ENCODE results near the gene IL17RC. TPM values are rescaled to one million over a fixed set of nuclear protein-coding genes. Genes with fewer than 3 reads are reported as not detected.

IL17RC gene
- total and polyA plus RNA-seq, 2 of the 4 experiments (the other 2 are of a cell fraction) = 20.8 to 28.3 TPM

- intact Hi-C loops (cut with micrococcal nuclease) = no loop called here
Measured at GRCh38 chr3:9942934-9943690, 26.2 kb downstream of the IL17RC start.

More at GRCh38 chr3:9942934-9943690, 26.2 kb downstream of the IL17RC start:
- in situ Hi-C loops (cut with MboI; ENCODE audit: low sequenced_read_pairs) = no loop called here
- Histone ChIP-seq H3K18ac (ENCODE audit: low read depth, low read length) (no peak overlapping the region), H3K9me3 (ENCODE audit: control insufficient read depth, insufficient read depth, low read length) (no peaks in the 10 kb centered on the region), H3K79me1 (ENCODE audit: low read depth in 1 of 2, low read length in 2 of 2) (no peaks in the 10 kb centered on the region), H4K91ac (ENCODE audit: insufficient read depth, low read depth, low read length) (no peak overlapping the region), H2AK9ac (replicated peaks; ENCODE audit: low read depth, low read length, poor library complexity) (no peak overlapping the region), H2AFZ (replicated peaks; ENCODE audit: low read length, poor library complexity) (no peak overlapping the region), H4K5ac (ENCODE audit: low read depth, low read length) (no peak overlapping the region), H2BK120ac (ENCODE audit: low read depth, low read length) (no peak overlapping the region), H2BK5ac (ENCODE audit: low read depth, low read length, poor library complexity, severe bottlenecking) (no peak overlapping the region), H2AK5ac (ENCODE audit: low read depth, low read length) (no peak overlapping the region), H3K27me3 (ENCODE audit: control insufficient read depth, insufficient read depth, low read length) (no peaks in the 10 kb centered on the region), H2BK20ac (ENCODE audit: low read depth, low read length) (no peak overlapping the region), H3K9ac (ENCODE audit: low read depth, low read length) (no peak overlapping the region), H3K27ac (ENCODE audit: insufficient read depth, low read length) (no peak overlapping the region), H3K4ac (ENCODE audit: low read depth, low read length) (no peak overlapping the region), H3K4me1 (ENCODE audit: control insufficient read depth, insufficient read depth, low read length) (peaks cover 7% of the 10 kb centered on the region; the same call in 1 of the 2 replicates), H3K4me3 (ENCODE audit: insufficient read depth, low read depth, low read length) (no peak overlapping the region), H3K56ac (ENCODE audit: extremely low read depth, insufficient read depth, low read length) (no peak overlapping the region), H2BK15ac (ENCODE audit: low read depth, low read length) (no peak overlapping the region), H4K20me1 (ENCODE audit: insufficient read depth, low read length) (no peaks in the 10 kb centered on the region; the same call in 1 of the 2 replicates), H3K23ac (ENCODE audit: low read depth, low read length) (no peak overlapping the region), H3K14ac (replicated peaks; ENCODE audit: low read depth, low read length) (no peak overlapping the region), H3K36me3 (ENCODE audit: control insufficient read depth, insufficient read depth, low read length) (peaks cover 7% of the 10 kb centered on the region; the same call in 1 of the 2 replicates), H4K8ac (ENCODE audit: low read depth in 2 of 2, low read length in 2 of 2) (no peak overlapping the region), H3K9me1 (ENCODE audit: insufficient read depth, low read length) (peaks cover 8% of the 10 kb centered on the region; the same call in 1 of the 2 replicates), H3K4me2 (ENCODE audit: low read depth, low read length) (no peak overlapping the region)
- BruUV-seq (replicated peaks) = no TSS peak
- ATAC-seq (ENCODE audit: low read depth) = no peak
- WGBS, 2 experiments (ENCODE audit: extremely low coverage in 2 of 2, insufficient read length in 1 of 2) = 85% methylated on average over 4 of the region's 11 CpGs; no CpG with 5 or more reads in 1 of the 2 experiments
- no peak for DNase-seq
- ChIA-PET CTCF (no interaction called here), POLR2A (ENCODE audit: unreplicated experiment) (no interaction called here)
- dilution Hi-C loops (cut with HindIII; ENCODE audit: low sequenced_read_pairs, unreplicated experiment) = no loop called here
- no peak for TF ChIP-seq RFX5 (IDR thresholded peaks at IDR 0.05; ENCODE audit: low read depth, low read length)
- no peak for TF ChIP-seq USF2 (IDR thresholded peaks at IDR 0.05; ENCODE audit: low read depth, low read length)
- TF ChIP-seq CEBPB (IDR thresholded peaks at IDR 0.05; ENCODE audit: low read depth, low read length) = no peak
- TF ChIP-seq MAFK (IDR thresholded peaks at IDR 0.05; ENCODE audit: low read depth, low read length) = no peak
- TF ChIP-seq SMC3 (IDR thresholded peaks at IDR 0.05; ENCODE audit: low read depth, low read length) = no peak
- TF ChIP-seq MAZ (IDR thresholded peaks at IDR 0.05; ENCODE audit: borderline replicate concordance, low read depth, low read length) = no peak
- no peak for TF ChIP-seq MXI1 (IDR thresholded peaks at IDR 0.05; ENCODE audit: borderline replicate concordance, low read depth, low read length)
- TF ChIP-seq CHD1 (IDR thresholded peaks at IDR 0.05; ENCODE audit: low read depth, low read length) = no peak
- TF ChIP-seq POLR2A (IDR thresholded peaks at IDR 0.05; ENCODE audit: low read depth, low read length) = no peak
